Osteocyte (in vitro differentiated cells): Measurements from ENCODE around the gene ZNF511. TPM values are rescaled to one million over a fixed set of nuclear protein-coding genes. Genes with fewer than 3 reads are reported as not detected.

Source experiments
- DNase-seq: peaks from one replicate; pipeline ENCODE4 v3.0.0; 2021; ENCODE audit warnings: mixed read lengths; ENCODE audit not compliant: unreplicated experiment; ENCODE audit errors: extremely low spot score
- H3K27ac Mint-ChIP-seq: one replicate; pipeline ENCODE4 v1.8.0; 2021; ENCODE audit warnings: mild to moderate bottlenecking, mixed read lengths; ENCODE audit not compliant: unreplicated experiment
- H3K27me3 Mint-ChIP-seq: one replicate; pipeline ENCODE4 v1.8.0; 2021; ENCODE audit warnings: mixed read lengths; ENCODE audit not compliant: unreplicated experiment
- H3K36me3 Mint-ChIP-seq: one replicate; pipeline ENCODE4 v1.8.0; 2021; ENCODE audit warnings: mixed read lengths; ENCODE audit not compliant: unreplicated experiment
- H3K4me1 Mint-ChIP-seq: one replicate; pipeline ENCODE4 v1.8.0; 2021; ENCODE audit warnings: mixed read lengths; ENCODE audit not compliant: unreplicated experiment
- H3K4me3 Mint-ChIP-seq: one replicate; pipeline ENCODE4 v1.8.0; 2021; ENCODE audit warnings: mild to moderate bottlenecking, moderate library complexity, mixed read lengths; ENCODE audit not compliant: unreplicated experiment
- H3K9me3 Mint-ChIP-seq: one replicate; pipeline ENCODE4 v1.8.0; 2021; ENCODE audit warnings: mixed read lengths; ENCODE audit not compliant: unreplicated experiment
- CTCF ChIP-seq: fragments of 200-600 bp; sonication (generic); IDR thresholded peaks from 2 replicates; pipeline ENCODE4 v1.5.0; 2021; ENCODE audit warnings: antibody characterized with exemption, mild to moderate bottlenecking, moderate library complexity
- total RNA-seq: library from RNA; stranded (reverse); gene quantifications from 2 replicates; pipeline ENCODE4 v1.2.1, GENCODE V29; 2021

Gene ZNF511
- total RNA-seq, 1 donor from 2014 or later: 39.1 TPM

- Mint-ChIP-seq H3K27ac (no peak overlapping the region), H3K4me1 (no peaks in the 10 kb centered on the region), H3K27me3 (no peaks in the 10 kb centered on the region), H3K36me3 (peaks cover 59% of the 10 kb centered on the region), H3K4me3 (no peak overlapping the region), H3K9me3 (no peaks in the 10 kb centered on the region)
- TF ChIP-seq CTCF: no peak
- no peak for DNase-seq
Observed at GRCh38 chr10:133285217-133285616, 23.5 kb upstream of the ZNF511 start.

GRCh38 chr10:133286366-133286765, 22.3 kb upstream of the ZNF511 start:
- DNase-seq: no peak
- Mint-ChIP-seq H3K27me3 (no peaks in the 10 kb centered on the region), H3K4me1 (no peaks in the 10 kb centered on the region), H3K4me3 (no peak overlapping the region), H3K9me3 (no peaks in the 10 kb centered on the region), H3K36me3 (peaks cover 64% of the 10 kb centered on the region), H3K27ac (no peak overlapping the region)
- no peak for TF ChIP-seq CTCF

- Mint-ChIP-seq H3K27me3 (no peaks in the 10 kb centered on the region), H3K9me3 (no peaks in the 10 kb centered on the region), H3K4me3 (no peak overlapping the region), H3K36me3 (peaks cover 54% of the 10 kb centered on the region), H3K4me1 (peaks cover 4% of the 10 kb centered on the region), H3K27ac (no peak overlapping the region)
- no peak for TF ChIP-seq CTCF
- DNase-seq: no peak
Observed at GRCh38 chr10:133287832-133288500, 20.7 kb upstream of the ZNF511 start.

GRCh38 chr10:133289761-133290160, 19.0 kb upstream of the ZNF511 start:
- Mint-ChIP-seq H3K27ac (no peak overlapping the region), H3K4me1 (peaks cover 13% of the 10 kb centered on the region), H3K4me3 (no peak overlapping the region), H3K9me3 (no peaks in the 10 kb centered on the region), H3K27me3 (no peaks in the 10 kb centered on the region), H3K36me3 (peaks cover 51% of the 10 kb centered on the region)
- no peak for DNase-seq
- no peak for TF ChIP-seq CTCF

- H3K27ac Mint-ChIP-seq: no peak overlapping the region
- no peak for TF ChIP-seq CTCF
- no peak overlapping the region for H3K4me3 Mint-ChIP-seq
- H3K27me3 Mint-ChIP-seq: no peaks in the 10 kb centered on the region
- DNase-seq: no peak
- peaks cover 40% of the 10 kb centered on the region for H3K36me3 Mint-ChIP-seq
- no peaks in the 10 kb centered on the region for H3K9me3 Mint-ChIP-seq
- peaks cover 13% of the 10 kb centered on the region for H3K4me1 Mint-ChIP-seq
Observed at GRCh38 chr10:133292919-133293809, 15.6 kb upstream of the ZNF511 start.
